Breast epithelium (tissue), 4 donors: Measurements from ENCODE around the gene OSBPL1A. TPM values are rescaled to one million over a fixed set of nuclear protein-coding genes. Genes with fewer than 3 reads are reported as not detected.

Source experiments
- DNase-seq, 2 donors: peaks; one replicate each; pipeline ENCODE4 v3.0.0-alpha.2; 2019; ENCODE audit warnings: low spot score in 2 of 2
- H3K27ac ChIP-seq, 2 donors: fragments of 200-600 bp; sonication (generic) in 1 of 2; one replicate each; pipeline ENCODE4 v1.5.1; 2016 to 2019; ENCODE audit warnings: mild to moderate bottlenecking in 1 of 2
- H3K27me3 ChIP-seq, 2 donors: fragments of 200-600 bp; sonication (generic) in 1 of 2; one replicate each; pipeline versions ENCODE4 v1.5.1 to v1.6.0; 2017 to 2019; ENCODE audit warnings: control low read depth in 1 of 2, mild to moderate bottlenecking in 1 of 2
- H3K36me3 ChIP-seq: fragments of 200-600 bp; one replicate; pipeline ENCODE4 v1.5.1; 2019
- H3K4me1 ChIP-seq, 2 donors: fragments of 200-600 bp; sonication (generic); one replicate each; pipeline ENCODE4 v1.5.1; 2016 to 2019; ENCODE audit warnings: control low read depth in 1 of 2
- H3K4me3 ChIP-seq, 3 donors: fragments of 200-600 bp; sonication (generic); 1 replicate in 2 of 3; 2 replicates in 1 of 3; pipeline ENCODE4 v1.5.1; 2016 to 2019; ENCODE audit warnings: mild to moderate bottlenecking in 3 of 3, moderate library complexity in 2 of 3
- H3K9me3 ChIP-seq, 2 donors: fragments of 200-600 bp; sonication (generic) in 1 of 2; one replicate each; pipeline ENCODE4 v1.5.1; 2016 to 2019; ENCODE audit warnings: control low read depth in 1 of 2
- POLR2A ChIP-seq: fragments of 450-650 bp; IDR thresholded peaks from one replicate; pipeline ENCODE4 v1.6.1; 2016; ENCODE audit warnings: antibody characterized with exemption, mild to moderate bottlenecking, moderate library complexity
- POLR2AphosphoS5 ChIP-seq, 3 donors: sonication (generic); formaldehyde crosslinking; IDR thresholded peaks; one replicate each; pipeline ENCODE4 v1.6.1; 2017; ENCODE audit warnings: antibody characterized with exemption in 3 of 3
- intact Hi-C: fragments of 100-400 bp; cut with DNase I; formaldehyde crosslinking; loops from one replicate; pipeline ENCODE4 v1.15.1; 2023; ENCODE audit warnings: low total_unique reads
- total RNA-seq, 3 donors: library from RNA; depleted of rRNA; stranded (reverse); fragments of >200 nt; gene quantifications; one replicate each; pipeline ENCODE4 v1.1.0, GENCODE V29; 2016
- TF ChIP-seq, protein P1 (sequence below), 3 donors: fragments of 450-650 bp; IDR thresholded peaks; one replicate each; pipeline ENCODE4 v1.5.1; 2016 to 2017; ENCODE audit warnings: antibody characterized with exemption in 3 of 3, mild to moderate bottlenecking in 3 of 3, moderate library complexity in 3 of 3

The OSBPL1A gene
- total RNA-seq, 3 donors from 2014 or later = 61.1 to 84.3 (median 77.0) TPM

DNA sequence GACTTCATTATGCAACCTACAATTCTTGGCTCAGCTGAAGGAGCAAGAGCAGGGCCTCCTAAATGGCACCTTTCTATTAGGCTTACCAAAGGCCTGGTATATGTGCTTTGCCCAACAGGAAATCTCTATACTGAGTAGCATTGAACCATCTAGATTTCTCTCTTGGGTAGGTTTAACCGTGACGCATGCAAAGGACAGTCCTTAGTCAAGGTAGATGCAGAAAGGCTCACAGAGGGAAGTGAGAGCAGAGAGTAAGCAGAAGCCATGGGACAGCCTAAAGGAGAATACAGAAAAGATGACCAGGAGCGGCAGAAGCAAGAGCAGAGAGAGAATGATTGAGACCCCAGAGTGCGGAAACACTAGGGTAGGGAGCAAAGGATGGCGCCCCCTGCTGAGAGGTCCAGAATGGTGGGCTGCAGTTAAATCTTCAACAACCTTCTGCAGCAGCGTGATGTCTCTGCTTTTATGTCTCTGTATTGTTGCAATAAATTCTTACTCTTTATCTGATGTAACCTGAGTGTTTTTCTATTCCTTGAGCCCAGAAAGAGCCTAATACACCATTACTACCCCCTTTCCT lies 4.7 kb upstream of the OSBPL1A start:
- H3K36me3 ChIP-seq = no peaks in the 10 kb centered on the region
- no peak overlapping the region for H3K27ac ChIP-seq
- H3K4me3 ChIP-seq = no peak overlapping the region
- H3K9me3 ChIP-seq = no peaks in the 10 kb centered on the region
- intact Hi-C loops = no loop called here
- TF ChIP-seq, protein P1, sequence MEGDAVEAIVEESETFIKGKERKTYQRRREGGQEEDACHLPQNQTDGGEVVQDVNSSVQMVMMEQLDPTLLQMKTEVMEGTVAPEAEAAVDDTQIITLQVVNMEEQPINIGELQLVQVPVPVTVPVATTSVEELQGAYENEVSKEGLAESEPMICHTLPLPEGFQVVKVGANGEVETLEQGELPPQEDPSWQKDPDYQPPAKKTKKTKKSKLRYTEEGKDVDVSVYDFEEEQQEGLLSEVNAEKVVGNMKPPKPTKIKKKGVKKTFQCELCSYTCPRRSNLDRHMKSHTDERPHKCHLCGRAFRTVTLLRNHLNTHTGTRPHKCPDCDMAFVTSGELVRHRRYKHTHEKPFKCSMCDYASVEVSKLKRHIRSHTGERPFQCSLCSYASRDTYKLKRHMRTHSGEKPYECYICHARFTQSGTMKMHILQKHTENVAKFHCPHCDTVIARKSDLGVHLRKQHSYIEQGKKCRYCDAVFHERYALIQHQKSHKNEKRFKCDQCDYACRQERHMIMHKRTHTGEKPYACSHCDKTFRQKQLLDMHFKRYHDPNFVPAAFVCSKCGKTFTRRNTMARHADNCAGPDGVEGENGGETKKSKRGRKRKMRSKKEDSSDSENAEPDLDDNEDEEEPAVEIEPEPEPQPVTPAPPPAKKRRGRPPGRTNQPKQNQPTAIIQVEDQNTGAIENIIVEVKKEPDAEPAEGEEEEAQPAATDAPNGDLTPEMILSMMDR (IDR thresholded peaks at IDR 0.05) = no peak
- TF ChIP-seq POLR2AphosphoS5 (IDR thresholded peaks at IDR 0.05) (no peak), POLR2A (no peak)
- H3K27me3 ChIP-seq = no peaks in the 10 kb centered on the region
- DNase-seq = no peak
- no peaks in the 10 kb centered on the region for H3K4me1 ChIP-seq

DNA sequence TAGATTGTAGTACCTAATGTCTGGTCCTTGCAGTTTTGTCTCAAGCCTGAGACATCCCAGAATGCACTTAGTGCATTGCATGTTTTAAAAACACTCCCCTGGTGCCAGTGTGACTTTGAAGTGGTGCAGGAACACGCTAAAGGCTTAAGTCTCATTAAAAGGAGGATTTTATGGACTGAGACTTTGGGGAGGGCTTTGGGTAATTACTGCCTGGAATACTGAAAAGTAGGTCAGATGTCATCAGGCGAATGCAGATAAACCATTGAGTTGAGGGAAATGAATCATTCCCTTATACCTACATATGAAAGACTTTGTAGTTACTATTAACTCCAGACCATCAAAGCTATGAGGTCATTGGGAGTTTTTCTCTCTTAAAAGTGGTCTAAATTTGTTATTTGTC lies 3.0 kb upstream of the OSBPL1A start:
- Histone ChIP-seq H3K27ac (no peak overlapping the region), H3K27me3 (no peaks in the 10 kb centered on the region), H3K9me3 (no peaks in the 10 kb centered on the region), H3K36me3 (no peaks in the 10 kb centered on the region), H3K4me1 (no peaks in the 10 kb centered on the region), H3K4me3 (no peak overlapping the region)
- no peak for DNase-seq
- intact Hi-C loops = no loop called here
- TF ChIP-seq POLR2A (no peak), POLR2AphosphoS5 (IDR thresholded peaks at IDR 0.05) (no peak)
- TF ChIP-seq, protein P1 (IDR thresholded peaks at IDR 0.05) = no peak

DNA sequence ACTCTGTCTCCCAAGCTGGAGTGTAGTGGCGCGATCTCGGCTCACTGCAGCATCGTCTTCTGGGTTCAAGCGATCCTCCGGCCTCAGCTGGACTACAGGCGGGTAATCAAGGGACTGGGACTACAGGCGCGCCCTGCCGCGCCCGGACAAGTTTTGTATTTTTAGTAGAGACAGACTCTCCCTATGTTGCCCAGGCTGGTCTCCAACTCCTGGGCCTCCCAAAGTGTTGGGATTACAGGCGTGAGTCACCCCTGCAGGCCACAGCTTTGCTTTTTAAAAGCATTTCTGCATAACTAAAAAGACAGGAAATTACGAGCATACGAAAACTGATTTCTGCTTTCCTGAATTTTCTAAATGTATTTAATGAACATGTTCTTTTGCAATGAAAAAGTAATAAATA lies 916 bp upstream of the OSBPL1A start:
- DNase-seq = no peak
- Histone ChIP-seq H3K27me3 (no peaks in the 10 kb centered on the region), H3K36me3 (no peaks in the 10 kb centered on the region), H3K27ac (peak overlapping the region in 1 of 2 donors; percentile 90), H3K9me3 (no peaks in the 10 kb centered on the region), H3K4me1 (no peaks in the 10 kb centered on the region), H3K4me3 (peak overlapping the region in 2 of 3 donors; percentile 71 to 92)
- intact Hi-C loops = no loop called here
- no peak for TF ChIP-seq POLR2AphosphoS5 (IDR thresholded peaks at IDR 0.05)
- TF ChIP-seq, protein P1 (IDR thresholded peaks at IDR 0.05) = no peak
- no peak for TF ChIP-seq POLR2A

DNA sequence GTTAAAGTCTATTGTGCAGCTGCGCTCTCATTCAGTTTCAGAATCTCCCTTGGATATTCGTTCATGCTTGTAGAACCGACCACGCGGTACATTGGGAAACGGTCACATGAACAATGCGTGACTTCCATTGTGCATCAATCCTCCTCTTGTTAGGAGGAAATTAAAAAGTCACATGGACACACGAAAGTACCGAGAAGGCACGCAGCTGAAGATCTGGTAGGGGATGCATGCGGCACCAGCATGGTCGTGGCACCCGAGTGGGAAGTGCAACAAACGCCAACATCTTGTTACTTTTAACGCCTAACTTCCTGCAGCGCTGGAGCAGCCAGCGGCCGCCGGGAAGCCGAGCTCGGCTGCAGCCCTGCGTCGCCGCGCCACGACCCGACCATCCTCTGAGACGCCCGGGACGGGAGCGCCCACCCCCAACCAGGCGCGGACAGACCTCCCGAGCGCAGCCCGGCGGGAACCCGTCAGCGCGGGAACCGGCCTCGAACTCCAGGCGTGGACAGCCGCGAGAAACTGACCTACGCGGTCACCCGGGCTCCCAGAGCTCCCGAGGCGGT lies 412 bp downstream of the OSBPL1A start:
- Histone ChIP-seq H3K9me3 (no peaks in the 10 kb centered on the region), H3K36me3 (no peaks in the 10 kb centered on the region), H3K4me1 (no peaks in the 10 kb centered on the region), H3K27me3 (no peaks in the 10 kb centered on the region), H3K27ac (peak overlapping the region; percentile 90 to 94), H3K4me3 (peak overlapping the region; percentile 71 to 92 (median 84))
- intact Hi-C loops = no loop called here
- TF ChIP-seq POLR2AphosphoS5 (IDR thresholded peaks at IDR 0.05) = peak in 1 of 3 donors; percentile 72
- TF ChIP-seq POLR2A = no peak
- TF ChIP-seq, protein P1 (IDR thresholded peaks at IDR 0.05) = no peak
- peak in 1 of 2 donors; percentile 70 for DNase-seq

DNA sequence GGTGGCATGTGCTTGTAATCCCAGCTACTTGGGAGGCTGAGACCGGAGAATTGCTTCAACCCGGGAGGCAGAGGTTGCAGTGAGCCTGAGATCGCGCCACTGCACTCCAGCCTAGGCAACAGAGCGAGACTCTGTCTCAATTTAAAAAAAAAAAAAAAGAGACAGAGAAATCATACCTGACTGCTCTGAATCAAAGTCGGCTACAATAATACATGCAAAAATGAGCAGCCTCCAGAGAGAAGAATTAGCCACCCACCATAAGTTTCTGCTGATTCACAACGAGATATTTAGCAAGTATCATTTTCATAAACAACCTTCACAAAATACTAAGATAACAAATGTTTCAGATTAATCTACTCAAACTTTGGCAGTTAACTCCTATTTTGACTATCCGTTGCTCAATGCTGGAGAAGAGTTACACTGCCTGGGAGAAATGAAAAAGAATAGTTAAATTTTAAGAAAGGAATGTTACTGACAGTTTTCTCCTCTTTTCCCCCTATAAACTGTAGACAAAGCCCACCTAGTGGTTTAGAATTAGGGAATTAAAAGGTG lies 1.5 kb downstream of the OSBPL1A start:
- H3K4me1 ChIP-seq = no peaks in the 10 kb centered on the region
- no peaks in the 10 kb centered on the region for H3K27me3 ChIP-seq
- H3K9me3 ChIP-seq = no peaks in the 10 kb centered on the region
- no peak for DNase-seq
- H3K27ac ChIP-seq = no peak overlapping the region
- H3K4me3 ChIP-seq = peak overlapping the region in 1 of 3 donors; percentile 84
- H3K36me3 ChIP-seq = no peaks in the 10 kb centered on the region
- TF ChIP-seq, protein P1 (IDR thresholded peaks at IDR 0.05) = no peak
- TF ChIP-seq POLR2A = no peak
- no peak for TF ChIP-seq POLR2AphosphoS5 (IDR thresholded peaks at IDR 0.05)
- intact Hi-C loops = no loop called here
